HG03354 (cell line): Measurements from ENCODE around the gene EPHB2.
"Not testable (repeated sequence)": the region's sequence is repeated elsewhere in the genome, so short reads cannot be mapped to it uniquely, and the experiment has no call there.

ENCODE experiments used
- ATAC-seq: cut with Tn5 transposase; IDR thresholded peaks from one replicate; pipeline ENCODE4 v1.9.1; 2021; ENCODE audit warnings: mild to moderate bottlenecking; ENCODE audit not compliant: unreplicated experiment, poor library complexity, severe bottlenecking

The EPHB2 gene

GRCh38 chr1:22915816-22916470 lies 205.3 kb downstream of the EPHB2 start:
- no peak for ATAC-seq

- ATAC-seq: no peak
Observed at GRCh38 chr1:22916471-22916820, 205.8 kb downstream of the EPHB2 start.

- no peak for ATAC-seq
Observed at GRCh38 chr1:22917989-22918388, 207.3 kb downstream of the EPHB2 start.

- ATAC-seq: no peak
Observed at GRCh38 chr1:22918644-22919043, 208.0 kb downstream of the EPHB2 start.

- no peak for ATAC-seq
Observed at GRCh38 chr1:22919341-22920025, 208.8 kb downstream of the EPHB2 start.

- no peak for ATAC-seq
Observed at GRCh38 chr1:22920026-22920733, 209.5 kb downstream of the EPHB2 start.

- no peak for ATAC-seq
Observed at GRCh38 chr1:22920734-22921451, 210.3 kb downstream of the EPHB2 start.

- no peak for ATAC-seq
Observed at GRCh38 chr1:22921452-22922126, 210.9 kb downstream of the EPHB2 start.

- ATAC-seq: no peak
Observed at GRCh38 chr1:22922640-22923039, 212.0 kb downstream of the EPHB2 start.

GRCh38 chr1:22925111-22925510 lies 214.5 kb downstream of the EPHB2 start:
- ATAC-seq: no peak

- ATAC-seq: no peak
Observed at GRCh38 chr1:22930240-22930912, 219.7 kb downstream of the EPHB2 start.

GRCh38 chr1:22932803-22933470 lies 222.3 kb downstream of the EPHB2 start:
- no peak for ATAC-seq

- no peak for ATAC-seq
Observed at GRCh38 chr1:22935433-22935832, 224.8 kb downstream of the EPHB2 start.

GRCh38 chr1:22936681-22937080 lies 226.0 kb downstream of the EPHB2 start:
- ATAC-seq: no peak

GRCh38 chr1:22941257-22941656 lies 230.6 kb downstream of the EPHB2 start:
- no peak for ATAC-seq

GRCh38 chr1:22944346-22945055 lies 233.9 kb downstream of the EPHB2 start:
- no peak for ATAC-seq

- ATAC-seq: not testable (repeated sequence)
Observed at GRCh38 chr1:22945171-22945570, 234.5 kb downstream of the EPHB2 start.

GRCh38 chr1:22949822-22950331 lies 239.2 kb downstream of the EPHB2 start:
- ATAC-seq: no peak
